Central memory CD8-positive, alpha-beta T cell (primary cell): Measurements from ENCODE around the gene MPP2.
A peak's percentile ranks its signal among the peaks of the same experiment; 100 is the strongest.

Experiments
- ATAC-seq: fragments of 150-1000 bp; cut with Tn5 transposase; replicated peaks from 2 replicates; pipeline ENCODE4 v1.10.0; 2022; ENCODE audit warnings: mild to moderate bottlenecking, moderate FRiP score, moderate number of reproducible peaks; ENCODE audit not compliant: poor library complexity, severe bottlenecking; ENCODE audit errors: extremely low read depth
- DNase-seq, 2 donors: peaks; one replicate each; pipeline ENCODE4 v3.0.0; 2021; ENCODE audit warnings: low spot score in 2 of 2
- H3K27ac Mint-ChIP-seq: one replicate; pipeline ENCODE4 v1.8.0; 2022; ENCODE audit warnings: low read depth, mild to moderate bottlenecking, moderate library complexity, mixed read lengths
- H3K27me3 Mint-ChIP-seq: one replicate; pipeline ENCODE4 v1.8.0; 2022; ENCODE audit warnings: mixed read lengths
- H3K36me3 Mint-ChIP-seq: one replicate; pipeline ENCODE4 v1.8.0; 2022; ENCODE audit warnings: mild to moderate bottlenecking, moderate library complexity, mixed read lengths; ENCODE audit not compliant: insufficient read depth
- H3K4me1 Mint-ChIP-seq: one replicate; pipeline ENCODE4 v1.8.0; 2022; ENCODE audit warnings: mixed read lengths
- H3K4me3 Mint-ChIP-seq: one replicate; pipeline ENCODE4 v1.8.0; 2022; ENCODE audit warnings: mild to moderate bottlenecking, moderate library complexity, mixed read lengths
- H3K9me3 Mint-ChIP-seq: one replicate; pipeline ENCODE4 v1.8.0; 2022; ENCODE audit warnings: mixed read lengths

The MPP2 gene, protein sequence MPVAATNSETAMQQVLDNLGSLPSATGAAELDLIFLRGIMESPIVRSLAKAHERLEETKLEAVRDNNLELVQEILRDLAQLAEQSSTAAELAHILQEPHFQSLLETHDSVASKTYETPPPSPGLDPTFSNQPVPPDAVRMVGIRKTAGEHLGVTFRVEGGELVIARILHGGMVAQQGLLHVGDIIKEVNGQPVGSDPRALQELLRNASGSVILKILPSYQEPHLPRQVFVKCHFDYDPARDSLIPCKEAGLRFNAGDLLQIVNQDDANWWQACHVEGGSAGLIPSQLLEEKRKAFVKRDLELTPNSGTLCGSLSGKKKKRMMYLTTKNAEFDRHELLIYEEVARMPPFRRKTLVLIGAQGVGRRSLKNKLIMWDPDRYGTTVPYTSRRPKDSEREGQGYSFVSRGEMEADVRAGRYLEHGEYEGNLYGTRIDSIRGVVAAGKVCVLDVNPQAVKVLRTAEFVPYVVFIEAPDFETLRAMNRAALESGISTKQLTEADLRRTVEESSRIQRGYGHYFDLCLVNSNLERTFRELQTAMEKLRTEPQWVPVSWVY

DNA sequence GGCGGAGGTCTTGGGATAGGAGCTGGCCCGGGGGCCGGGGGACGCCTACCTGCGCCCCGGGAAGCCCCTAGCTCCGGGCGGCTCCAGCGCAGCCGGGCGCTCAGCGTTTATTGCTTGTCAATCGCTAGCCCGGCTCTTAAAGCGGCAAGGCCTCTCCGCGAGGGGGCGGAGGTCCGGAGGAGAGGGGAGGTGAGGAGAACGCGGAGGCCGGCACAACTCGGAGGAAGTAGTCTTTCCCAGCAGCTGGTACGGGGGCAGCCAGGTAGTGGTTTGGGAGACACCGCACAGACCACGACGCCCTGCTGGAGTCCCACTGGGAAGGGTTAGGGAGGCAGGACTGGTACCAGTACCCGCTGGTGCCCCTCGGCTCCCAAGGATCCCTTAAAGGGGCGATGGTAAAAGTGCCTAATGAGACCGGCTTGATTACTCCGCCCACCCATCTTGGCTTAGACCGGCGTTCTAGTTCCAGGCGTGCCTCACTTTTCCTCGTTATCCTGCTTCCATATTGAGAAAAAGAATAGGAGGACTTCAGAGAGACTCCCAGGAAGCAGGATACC lies at the start of gene MPP2:
TSS of gene MPP2 (minus strand) at position 112 of the 557 bp plus-strand sequence. CDS start 3,076 bp downstream, outside the sequence.
- Mint-ChIP-seq H3K27me3 (peaks cover 29% of the 10 kb centered on the region), H3K27ac (peak within 1 kb of the TSS; percentile 76), H3K36me3 (no peaks in the 10 kb centered on the region), H3K9me3 (no peaks in the 10 kb centered on the region), H3K4me1 (peaks cover 16% of the 10 kb centered on the region), H3K4me3 (peak within 1 kb of the TSS; percentile 82)
- DNase-seq (peak; percentile 24 to 45), ATAC-seq (peak; percentile 49)

DNA sequence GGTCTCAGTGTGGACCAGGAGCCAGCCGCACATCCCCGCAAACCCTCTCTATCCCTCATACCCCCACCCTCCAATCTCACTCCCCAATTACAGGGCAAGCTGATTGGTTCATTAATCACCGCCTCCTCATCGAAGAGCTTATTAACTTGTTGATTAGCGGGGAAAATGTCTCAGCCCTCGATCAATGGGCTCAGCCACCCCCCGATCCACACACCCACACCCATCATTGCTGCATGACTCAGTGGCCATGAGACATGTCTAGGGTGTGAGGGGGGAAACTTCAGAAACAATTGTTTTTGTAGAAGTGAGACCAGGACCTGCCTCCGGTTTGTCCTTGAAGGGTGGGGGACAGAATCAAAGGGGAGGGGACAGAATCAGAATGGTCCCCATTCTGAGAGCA lies 48.9 kb upstream of the MPP2 start:
- H3K9me3 Mint-ChIP-seq = no peaks in the 10 kb centered on the region
- no peak for DNase-seq
- no peaks in the 10 kb centered on the region for H3K36me3 Mint-ChIP-seq
- H3K27me3 Mint-ChIP-seq = peaks cover 52% of the 10 kb centered on the region
- no peak for ATAC-seq
- no peak overlapping the region for H3K4me3 Mint-ChIP-seq
- no peak overlapping the region for H3K27ac Mint-ChIP-seq
- H3K4me1 Mint-ChIP-seq = peaks cover 9% of the 10 kb centered on the region

DNA sequence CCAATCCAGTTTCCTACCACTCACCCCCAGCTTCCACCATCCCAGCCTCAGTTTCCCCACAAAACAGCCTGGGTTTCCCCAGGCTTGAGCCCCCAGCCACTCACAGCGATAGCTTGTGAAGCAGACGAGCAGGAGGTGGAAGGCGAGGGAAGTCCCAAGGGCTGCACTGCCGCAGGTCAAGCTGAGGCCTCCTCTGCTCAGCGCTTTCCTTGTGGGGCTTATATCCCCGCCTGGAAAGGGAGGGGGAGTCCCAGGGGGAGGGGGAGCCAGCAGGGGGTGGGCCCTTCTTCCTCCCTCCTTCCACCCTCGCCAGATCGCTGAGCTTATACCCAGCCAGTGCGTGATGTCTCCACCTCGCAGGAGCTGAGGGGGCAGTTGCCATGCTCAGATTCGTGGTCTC lies 46.4 kb upstream of the MPP2 start, which contains the start of gene PYY:
TSS of gene PYY (minus strand) at position 195 of the 400 bp plus-strand sequence. CDS start 457 bp downstream, outside the sequence.
- Mint-ChIP-seq H3K36me3 (no peaks in the 10 kb centered on the region), H3K27me3 (peaks cover 68% of the 10 kb centered on the region), H3K4me1 (peaks cover 9% of the 10 kb centered on the region), H3K9me3 (no peaks in the 10 kb centered on the region), H3K27ac (no peak within 1 kb of the TSS), H3K4me3 (peak within 1 kb of the TSS; percentile 18)
- ATAC-seq (no peak), DNase-seq (no peak)

DNA sequence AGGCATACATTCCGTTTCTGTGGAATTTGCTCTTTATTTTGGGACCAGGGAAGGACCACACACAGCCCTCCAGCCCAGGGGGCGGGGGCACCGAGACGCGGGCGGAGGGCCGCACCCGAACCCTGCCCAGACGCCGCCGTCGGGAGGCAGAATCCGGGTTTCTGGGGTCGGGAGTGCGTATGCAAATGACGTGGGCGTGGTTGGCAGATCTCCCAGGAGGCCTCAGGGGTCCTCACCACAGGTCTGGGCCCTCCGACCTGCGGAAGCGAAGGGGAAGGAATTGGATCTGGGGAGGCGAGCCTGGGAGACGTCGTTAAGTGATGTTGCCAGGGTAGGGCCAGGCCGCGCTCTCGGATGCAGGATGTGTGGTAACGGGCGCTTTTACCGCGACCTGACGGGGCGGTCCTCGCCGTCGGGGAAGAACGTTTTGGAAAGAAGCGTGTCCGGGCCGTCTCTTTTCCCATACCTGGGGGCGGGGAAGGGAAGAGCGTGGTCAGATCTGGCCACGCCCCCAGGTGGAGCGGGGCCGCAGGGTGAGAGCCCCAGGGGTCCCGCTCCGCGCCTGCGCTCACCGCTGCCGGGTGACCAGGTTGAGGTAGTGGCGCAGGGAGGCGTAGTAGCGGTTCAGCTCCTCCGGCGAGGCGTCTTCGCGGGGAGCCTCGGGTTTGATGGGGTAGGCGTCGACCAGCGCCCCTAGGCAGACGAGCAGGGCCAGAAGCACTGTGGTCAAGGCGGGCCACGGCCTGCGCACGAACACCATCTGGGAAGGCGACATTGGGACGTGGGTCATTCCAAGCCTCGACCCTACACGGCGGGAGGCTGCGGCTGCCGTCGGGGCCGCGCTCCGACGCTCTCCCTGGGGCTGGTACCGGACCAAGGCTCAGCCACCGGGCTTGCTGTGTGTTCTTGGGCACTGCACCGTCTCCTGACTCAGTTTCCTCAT lies 45.7 kb upstream of the MPP2 start:
- Mint-ChIP-seq H3K36me3 (no peaks in the 10 kb centered on the region), H3K9me3 (no peaks in the 10 kb centered on the region), H3K27ac (no peak overlapping the region), H3K4me3 (peak overlapping the region; percentile 18), H3K27me3 (peaks cover 68% of the 10 kb centered on the region), H3K4me1 (peaks cover 9% of the 10 kb centered on the region)
- ATAC-seq = no peak
- no peak for DNase-seq

DNA sequence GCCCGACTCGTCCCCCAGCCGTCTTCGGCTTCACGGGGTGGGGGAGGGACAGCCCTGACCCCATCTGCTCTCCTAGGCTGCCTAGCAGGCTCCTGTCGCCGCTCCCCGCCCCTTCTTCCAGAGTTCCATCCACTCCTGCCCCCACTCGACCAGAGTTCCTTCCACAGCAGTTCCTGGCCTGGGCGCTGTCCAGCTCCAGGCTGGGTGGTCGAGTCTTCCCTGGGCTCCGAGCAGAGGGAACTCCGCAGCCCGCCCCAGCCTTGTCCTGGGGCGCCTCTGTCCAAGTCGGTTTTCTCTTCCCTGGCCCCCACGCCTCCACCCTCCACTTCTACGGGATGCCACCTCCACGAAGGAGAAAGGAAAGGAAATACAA lies 45.0 kb upstream of the MPP2 start:
- peaks cover 68% of the 10 kb centered on the region for H3K27me3 Mint-ChIP-seq
- DNase-seq = no peak
- H3K4me3 Mint-ChIP-seq = peak overlapping the region; percentile 18

DNA sequence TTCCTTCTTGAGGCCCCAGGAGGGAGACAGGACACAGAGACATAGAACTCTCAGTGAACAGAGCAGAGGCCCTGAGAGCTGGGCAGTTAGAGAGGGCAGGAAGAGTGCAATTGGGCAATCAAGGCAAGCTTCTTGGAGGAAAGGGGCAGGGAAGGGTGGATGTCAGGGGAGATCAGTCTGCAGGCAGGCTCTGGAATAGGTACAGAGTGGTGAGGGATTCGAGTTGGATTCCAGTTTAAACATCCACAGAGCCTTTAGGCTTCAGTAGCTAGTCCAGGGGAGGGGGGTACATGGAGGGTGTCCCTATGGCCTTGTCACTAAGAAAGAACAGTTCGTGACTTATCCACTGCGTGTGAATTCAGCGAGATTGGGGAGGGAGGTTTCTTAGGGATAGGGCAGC lies 44.4 kb upstream of the MPP2 start:
- no peak overlapping the region for H3K4me3 Mint-ChIP-seq
- H3K36me3 Mint-ChIP-seq = no peaks in the 10 kb centered on the region
- ATAC-seq (no peak), DNase-seq (no peak)
- peaks cover 9% of the 10 kb centered on the region for H3K4me1 Mint-ChIP-seq
- H3K27me3 Mint-ChIP-seq = peaks cover 68% of the 10 kb centered on the region
- H3K27ac Mint-ChIP-seq = no peak overlapping the region
- H3K9me3 Mint-ChIP-seq = no peaks in the 10 kb centered on the region

More for the DNA sequence above, 45.0 kb upstream of the MPP2 start:
- Mint-ChIP-seq H3K4me1 (peaks cover 9% of the 10 kb centered on the region), H3K9me3 (no peaks in the 10 kb centered on the region), H3K27ac (no peak overlapping the region), H3K36me3 (no peaks in the 10 kb centered on the region)
- ATAC-seq = no peak

DNA sequence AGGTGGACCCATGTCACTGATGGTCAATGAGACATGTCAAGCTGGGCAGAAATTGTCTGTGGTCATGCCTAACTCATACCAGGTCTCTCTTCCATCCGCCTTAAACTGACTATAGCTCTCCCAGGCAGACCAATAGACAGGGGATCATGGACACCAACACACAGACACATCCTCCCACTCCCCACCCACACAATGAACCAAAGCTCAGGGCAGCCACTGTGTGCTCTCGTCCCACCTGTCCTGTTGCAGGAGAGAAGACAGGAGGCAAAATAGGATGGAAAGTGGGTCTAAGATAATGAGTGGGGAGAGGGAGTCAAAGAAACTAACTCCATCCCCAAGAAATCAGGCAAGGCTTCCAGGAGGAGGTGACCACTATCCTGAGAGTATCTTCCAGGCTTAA lies 43.2 kb upstream of the MPP2 start:
- H3K27me3 Mint-ChIP-seq = peaks cover 72% of the 10 kb centered on the region
- no peaks in the 10 kb centered on the region for H3K9me3 Mint-ChIP-seq
- ATAC-seq = no peak
- no peak overlapping the region for H3K27ac Mint-ChIP-seq
- no peak for DNase-seq
- H3K4me1 Mint-ChIP-seq = peaks cover 9% of the 10 kb centered on the region
- H3K4me3 Mint-ChIP-seq = no peak overlapping the region
- H3K36me3 Mint-ChIP-seq = no peaks in the 10 kb centered on the region

DNA sequence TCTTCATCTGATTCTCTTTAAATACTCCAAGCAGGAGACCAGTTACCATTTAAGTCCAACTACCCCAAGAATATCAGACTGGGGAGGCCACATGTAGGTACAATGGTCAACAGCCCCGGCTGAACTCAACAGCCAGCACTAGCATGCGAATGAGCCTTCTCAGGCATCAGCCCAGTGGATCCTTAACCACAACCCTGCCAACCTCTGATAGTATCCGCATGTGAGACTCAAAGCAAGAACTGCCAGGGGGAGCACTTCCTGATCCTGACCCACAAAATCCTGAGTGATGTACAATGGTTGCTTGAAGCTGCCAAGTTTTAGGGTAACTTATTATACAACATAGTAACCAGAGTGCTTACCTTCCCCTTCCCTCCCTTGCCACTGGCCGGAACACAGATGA lies 42.4 kb upstream of the MPP2 start:
- ATAC-seq = no peak
- Mint-ChIP-seq H3K27ac (no peak overlapping the region), H3K4me1 (peaks cover 9% of the 10 kb centered on the region), H3K27me3 (peaks cover 66% of the 10 kb centered on the region), H3K36me3 (no peaks in the 10 kb centered on the region), H3K4me3 (no peak overlapping the region), H3K9me3 (no peaks in the 10 kb centered on the region)
- DNase-seq = no peak

DNA sequence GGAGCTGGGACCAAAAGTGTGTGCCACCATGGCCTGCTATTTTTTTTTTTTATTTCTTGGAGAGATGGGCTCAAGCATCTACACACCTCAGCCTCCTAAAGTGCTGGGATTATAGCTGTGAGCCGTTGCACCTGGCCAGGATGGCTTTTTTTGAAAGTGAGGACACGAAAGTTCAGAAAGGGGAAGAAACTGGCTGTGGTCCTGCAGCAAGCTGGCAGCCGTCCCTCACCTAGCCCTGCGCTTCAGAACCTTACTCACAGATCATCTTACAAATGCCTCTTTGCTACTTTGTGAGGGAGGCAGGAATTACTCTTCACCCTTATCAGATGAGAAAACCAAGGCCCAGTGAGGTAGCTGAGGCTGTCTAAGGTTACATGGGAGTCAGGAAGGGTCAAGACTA lies 39.4 kb upstream of the MPP2 start:
- Mint-ChIP-seq H3K27me3 (peaks cover 41% of the 10 kb centered on the region), H3K4me3 (no peak overlapping the region), H3K27ac (no peak overlapping the region), H3K36me3 (no peaks in the 10 kb centered on the region), H3K4me1 (no peaks in the 10 kb centered on the region), H3K9me3 (no peaks in the 10 kb centered on the region)
- ATAC-seq (no peak), DNase-seq (no peak)

DNA sequence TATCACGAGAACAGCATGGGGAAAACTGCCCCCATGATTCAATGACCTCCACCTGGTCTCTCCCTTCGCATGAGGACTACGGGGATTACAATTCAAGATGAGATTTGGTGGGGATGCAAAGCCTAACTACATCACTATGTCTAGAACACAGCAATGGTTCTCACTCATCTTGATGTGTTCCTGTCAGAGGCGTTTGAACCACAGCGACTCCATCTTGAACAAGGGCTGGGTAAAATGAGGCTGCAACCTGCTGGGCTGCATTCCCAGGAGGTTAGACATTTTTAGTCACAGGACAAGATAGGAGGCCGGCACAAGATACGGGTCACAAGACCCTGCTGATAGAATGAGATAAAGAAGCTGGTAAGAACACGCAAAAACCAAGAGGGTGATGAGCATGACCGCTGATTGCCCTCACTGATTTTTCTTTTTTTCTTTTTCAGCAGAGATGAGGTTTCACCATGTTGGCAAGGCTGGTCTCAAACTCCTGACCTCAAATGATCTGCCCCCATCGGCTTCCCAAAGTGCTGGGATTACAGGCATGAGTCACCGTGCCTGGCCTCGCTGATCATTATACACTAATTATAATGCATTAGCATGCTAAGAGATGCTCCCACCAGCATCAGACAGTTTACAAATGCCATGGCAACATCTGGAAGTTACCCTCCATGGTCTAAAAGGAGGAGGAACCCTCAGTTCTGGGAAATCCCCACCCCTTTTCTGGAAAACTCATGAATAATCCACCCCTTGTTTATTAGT lies 37.9 kb upstream of the MPP2 start:
- Mint-ChIP-seq H3K27me3 (peaks cover 25% of the 10 kb centered on the region), H3K9me3 (no peaks in the 10 kb centered on the region), H3K4me3 (no peak overlapping the region), H3K4me1 (no peaks in the 10 kb centered on the region), H3K36me3 (no peaks in the 10 kb centered on the region), H3K27ac (no peak overlapping the region)
- no peak for ATAC-seq
- DNase-seq = no peak

DNA sequence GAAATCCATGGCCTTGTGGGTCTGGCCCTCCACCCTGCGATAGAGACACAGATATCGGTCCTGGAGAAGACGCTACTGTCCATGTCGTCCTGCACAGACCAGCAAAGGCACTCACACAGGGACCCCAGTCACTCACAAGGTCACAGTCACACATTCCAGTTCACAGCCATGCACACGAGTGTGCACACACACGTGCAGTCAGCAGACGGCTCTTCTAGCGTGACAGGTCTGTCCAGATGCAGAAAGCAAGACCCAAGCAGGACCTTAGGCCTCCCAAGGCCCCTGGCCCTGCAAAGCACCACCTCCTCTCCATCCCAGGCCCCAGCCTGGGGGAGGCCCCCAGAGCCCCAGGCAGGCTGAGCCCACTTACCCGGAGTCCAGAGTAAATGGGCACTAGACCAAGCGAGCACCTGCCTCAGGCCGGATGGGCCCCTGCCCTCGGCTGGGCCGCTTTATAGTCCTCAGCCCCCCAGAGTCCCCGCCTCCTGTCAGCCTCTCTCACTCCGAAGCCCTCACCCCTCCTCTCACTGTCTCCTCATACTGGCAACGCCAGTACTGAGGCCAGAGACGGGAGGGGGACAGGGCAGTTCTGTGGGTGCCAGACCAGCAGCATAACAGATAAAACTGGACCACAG lies 34.8 kb upstream of the MPP2 start, which contains the start of gene PPY:
TSS of gene PPY (minus strand) at position 426 of the 635 bp plus-strand sequence. CDS start 822 bp downstream, outside the sequence.
- ATAC-seq (no peak), DNase-seq (no peak)
- Mint-ChIP-seq H3K27ac (no peak within 1 kb of the TSS), H3K36me3 (peaks cover 1% of the 10 kb centered on the region), H3K27me3 (peaks cover 12% of the 10 kb centered on the region), H3K4me3 (no peak within 1 kb of the TSS), H3K4me1 (peaks cover 5% of the 10 kb centered on the region), H3K9me3 (no peaks in the 10 kb centered on the region)
